NK-92 (cell line): ENCODE data around the gene BORCS6.

Experiments
- DNase-seq: peaks from one replicate; lab custom pipeline; 2025; ENCODE audit not compliant: unreplicated experiment; lab: John Stamatoyannopoulos, UW

BORCS6 gene

GRCh38 chr17:8143581-8144400, 46.2 kb downstream of the BORCS6 start:
- no peak for DNase-seq

- no peak for DNase-seq
Measured at GRCh38 chr17:8142887-8143580, 46.9 kb downstream of the BORCS6 start.

GRCh38 chr17:8142158-8142886, 47.7 kb downstream of the BORCS6 start:
- DNase-seq, result no peak

- no peak for DNase-seq
Measured at GRCh38 chr17:8141741-8142140, 48.2 kb downstream of the BORCS6 start.

GRCh38 chr17:8141045-8141444, 48.9 kb downstream of the BORCS6 start:
- no peak for DNase-seq

- DNase-seq, result no peak
Measured at GRCh38 chr17:8140065-8141029, 49.6 kb downstream of the BORCS6 start.

- peak; percentile 45 for DNase-seq
Measured at GRCh38 chr17:8138672-8139371, 51.2 kb downstream of the BORCS6 start.

- DNase-seq, result no peak
Measured at GRCh38 chr17:8138374-8138671, 51.7 kb downstream of the BORCS6 start.
